ENCODE data around the gene GPR160. TPM values are rescaled to one million over a fixed set of nuclear protein-coding genes. Genes with fewer than 3 reads are reported as not detected.

GPR160 gene
- total RNA-seq, 2 donors from 2014 or later: 56.4 to 78.4 TPM

- Histone ChIP-seq H3K27ac (no peak overlapping the region), H3K4me3 (no peak overlapping the region), H3K4me1 (no peaks in the 10 kb centered on the region), H3K27me3 (no peaks in the 10 kb centered on the region), H3K9ac (ENCODE audit: low read depth in 2 of 2, low read length in 2 of 2) (no peak overlapping the region), H3K9me3 (no peaks in the 10 kb centered on the region), H3K36me3 (no peaks in the 10 kb centered on the region)
- DNase-seq: no peak
- intact Hi-C loops (cut with DNase I): no loop called here
- TF ChIP-seq, protein P1, sequence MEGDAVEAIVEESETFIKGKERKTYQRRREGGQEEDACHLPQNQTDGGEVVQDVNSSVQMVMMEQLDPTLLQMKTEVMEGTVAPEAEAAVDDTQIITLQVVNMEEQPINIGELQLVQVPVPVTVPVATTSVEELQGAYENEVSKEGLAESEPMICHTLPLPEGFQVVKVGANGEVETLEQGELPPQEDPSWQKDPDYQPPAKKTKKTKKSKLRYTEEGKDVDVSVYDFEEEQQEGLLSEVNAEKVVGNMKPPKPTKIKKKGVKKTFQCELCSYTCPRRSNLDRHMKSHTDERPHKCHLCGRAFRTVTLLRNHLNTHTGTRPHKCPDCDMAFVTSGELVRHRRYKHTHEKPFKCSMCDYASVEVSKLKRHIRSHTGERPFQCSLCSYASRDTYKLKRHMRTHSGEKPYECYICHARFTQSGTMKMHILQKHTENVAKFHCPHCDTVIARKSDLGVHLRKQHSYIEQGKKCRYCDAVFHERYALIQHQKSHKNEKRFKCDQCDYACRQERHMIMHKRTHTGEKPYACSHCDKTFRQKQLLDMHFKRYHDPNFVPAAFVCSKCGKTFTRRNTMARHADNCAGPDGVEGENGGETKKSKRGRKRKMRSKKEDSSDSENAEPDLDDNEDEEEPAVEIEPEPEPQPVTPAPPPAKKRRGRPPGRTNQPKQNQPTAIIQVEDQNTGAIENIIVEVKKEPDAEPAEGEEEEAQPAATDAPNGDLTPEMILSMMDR (IDR thresholded peaks at IDR 0.05): no peak
Observed at GRCh38 chr3:169996063-169996462, 41.7 kb upstream of the GPR160 start.

GRCh38 chr3:169998668-169999131 lies 39.1 kb upstream of the GPR160 start:
- TF ChIP-seq, protein P1 (IDR thresholded peaks at IDR 0.05): no peak
- Histone ChIP-seq H3K4me1 (no peaks in the 10 kb centered on the region), H3K9ac (ENCODE audit: low read depth in 2 of 2, low read length in 2 of 2) (no peak overlapping the region), H3K9me3 (no peaks in the 10 kb centered on the region), H3K27ac (no peak overlapping the region), H3K27me3 (no peaks in the 10 kb centered on the region), H3K36me3 (no peaks in the 10 kb centered on the region), H3K4me3 (no peak overlapping the region)
- intact Hi-C loops (cut with DNase I): no loop called here
- no peak for DNase-seq

DNA sequence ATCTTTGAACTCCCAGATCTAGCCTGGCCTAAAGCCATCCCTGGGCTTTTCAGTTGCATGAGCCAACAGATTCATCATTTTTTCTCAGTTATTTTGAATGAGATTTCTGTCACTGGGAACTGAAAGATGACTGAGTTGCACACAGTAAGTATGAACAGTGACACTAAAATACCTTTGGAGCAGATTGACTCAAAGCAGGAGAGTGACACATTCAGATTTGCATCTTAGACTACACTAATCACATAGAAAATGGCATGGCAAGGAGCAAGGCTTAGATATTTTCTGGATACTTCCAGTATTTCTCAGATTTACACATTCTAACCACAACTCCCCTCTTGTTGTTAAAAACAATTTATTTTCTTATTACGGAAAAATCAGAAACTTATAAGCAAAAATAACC lies 38.4 kb upstream of the GPR160 start:
- no peaks in the 10 kb centered on the region for H3K27me3 ChIP-seq
- no peak overlapping the region for H3K4me3 ChIP-seq
- H3K9ac ChIP-seq (ENCODE audit: low read depth in 2 of 2, low read length in 2 of 2): no peak overlapping the region
- no peak for DNase-seq
- H3K36me3 ChIP-seq: no peaks in the 10 kb centered on the region
- no peaks in the 10 kb centered on the region for H3K4me1 ChIP-seq
- H3K27ac ChIP-seq: no peak overlapping the region
- TF ChIP-seq, protein P1 (IDR thresholded peaks at IDR 0.05): no peak
- no peaks in the 10 kb centered on the region for H3K9me3 ChIP-seq
- intact Hi-C loops (cut with DNase I): no loop called here

DNA sequence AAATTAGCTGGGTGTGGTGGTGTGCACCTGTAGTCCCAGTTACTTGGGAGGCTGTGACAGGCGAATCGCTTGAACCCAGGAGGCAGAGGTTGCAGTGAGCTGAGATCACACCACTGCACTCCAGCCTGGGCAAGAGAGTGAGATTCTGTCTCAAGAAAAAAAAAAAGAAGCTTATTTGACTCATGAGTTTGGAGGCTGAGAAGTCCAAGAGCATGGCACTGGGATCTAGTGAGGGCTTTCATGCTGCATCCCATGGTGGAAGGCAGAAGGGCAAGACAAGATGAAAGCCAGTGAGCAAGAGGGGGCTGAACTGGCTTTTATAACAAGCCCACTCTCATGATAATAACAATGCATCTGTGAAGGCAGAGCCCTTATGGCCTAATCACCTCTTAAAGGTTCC lies 37.7 kb upstream of the GPR160 start:
- Histone ChIP-seq H3K9ac (ENCODE audit: low read depth in 2 of 2, low read length in 2 of 2) (no peak overlapping the region), H3K27me3 (no peaks in the 10 kb centered on the region), H3K9me3 (no peaks in the 10 kb centered on the region), H3K4me1 (no peaks in the 10 kb centered on the region), H3K36me3 (no peaks in the 10 kb centered on the region), H3K4me3 (no peak overlapping the region), H3K27ac (no peak overlapping the region)
- intact Hi-C loops (cut with DNase I): no loop called here
- TF ChIP-seq, protein P1 (IDR thresholded peaks at IDR 0.05): no peak
- no peak for DNase-seq

DNA sequence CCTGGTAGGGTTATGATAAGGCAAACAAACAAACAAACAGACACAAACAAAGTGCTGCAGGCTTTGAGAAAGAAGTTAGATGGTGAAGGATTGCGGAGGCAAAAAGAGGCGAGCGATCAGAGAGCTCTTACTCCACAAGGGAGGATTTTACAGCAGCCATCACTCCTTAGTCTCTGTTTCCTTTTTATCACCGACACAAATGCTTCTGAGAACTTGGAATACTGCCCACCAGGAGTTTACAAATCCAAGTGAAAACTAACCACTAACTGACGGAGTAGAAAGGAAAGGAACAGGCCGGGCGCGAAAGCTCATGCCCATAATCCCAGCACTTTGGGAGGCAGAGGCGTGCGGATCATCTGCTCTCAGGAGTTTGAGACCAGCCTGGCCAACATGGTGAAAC lies 35.6 kb upstream of the GPR160 start:
- no peaks in the 10 kb centered on the region for H3K27me3 ChIP-seq
- no peak overlapping the region for H3K27ac ChIP-seq
- DNase-seq: no peak
- TF ChIP-seq, protein P1 (IDR thresholded peaks at IDR 0.05): no peak
- H3K9me3 ChIP-seq: no peaks in the 10 kb centered on the region
- H3K4me1 ChIP-seq: no peaks in the 10 kb centered on the region
- intact Hi-C loops (cut with DNase I): no loop called here
- H3K36me3 ChIP-seq: no peaks in the 10 kb centered on the region
- no peak overlapping the region for H3K9ac ChIP-seq (ENCODE audit: low read depth in 2 of 2, low read length in 2 of 2)
- H3K4me3 ChIP-seq: no peak overlapping the region

GRCh38 chr3:170002879-170003278 lies 34.9 kb upstream of the GPR160 start:
- H3K27ac ChIP-seq: no peak overlapping the region
- H3K4me1 ChIP-seq: no peaks in the 10 kb centered on the region
- no peak overlapping the region for H3K4me3 ChIP-seq
- intact Hi-C loops (cut with DNase I): no loop called here
- H3K27me3 ChIP-seq: no peaks in the 10 kb centered on the region
- TF ChIP-seq, protein P1 (IDR thresholded peaks at IDR 0.05): no peak
- H3K36me3 ChIP-seq: no peaks in the 10 kb centered on the region
- H3K9ac ChIP-seq (ENCODE audit: low read depth in 2 of 2, low read length in 2 of 2): no peak overlapping the region
- no peaks in the 10 kb centered on the region for H3K9me3 ChIP-seq
- no peak for DNase-seq
